GM21381 (cell line): ENCODE results near the gene FAM199X.

Source experiments
- ATAC-seq: cut with Tn5 transposase; IDR thresholded peaks from one replicate; pipeline ENCODE4 v1.9.1; 2021; ENCODE audit warnings: mild to moderate bottlenecking, moderate library complexity; ENCODE audit not compliant: unreplicated experiment

Gene FAM199X

GRCh38 chrX:104165894-104166734 is at the start of gene FAM199X:
TSS of gene FAM199X (plus strand) at chrX:104166453. CDS start at chrX:104166786, 333 bp downstream.
- ATAC-seq: peak; percentile 96

GRCh38 chrX:104117759-104118158 is 48.5 kb upstream of the FAM199X start:
- ATAC-seq: no peak

GRCh38 chrX:104118765-104119164 is 47.5 kb upstream of the FAM199X start:
- no peak for ATAC-seq

DNA sequence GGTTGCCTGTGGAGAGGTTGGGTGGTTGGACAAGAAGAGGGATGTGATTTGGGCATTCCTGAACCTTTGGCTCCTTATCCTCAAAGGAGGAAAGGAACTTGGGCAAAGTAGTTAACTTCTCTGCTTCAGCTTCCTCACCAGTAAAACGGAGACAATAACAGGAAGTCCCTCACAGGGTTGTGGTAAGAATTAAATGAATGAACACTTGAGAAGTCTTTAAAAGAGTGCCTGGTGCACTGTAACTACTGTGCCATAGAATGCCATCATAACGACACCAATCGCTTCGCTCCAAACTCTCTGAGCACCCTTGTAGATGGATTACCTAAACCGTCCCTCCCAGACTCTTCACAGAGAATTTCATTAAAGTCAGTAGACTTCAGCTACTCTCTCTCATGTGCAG is 43.4 kb upstream of the FAM199X start:
- ATAC-seq: peak; percentile 72

GRCh38 chrX:104126856-104127255 is 39.4 kb upstream of the FAM199X start:
- no peak for ATAC-seq

- no peak for ATAC-seq
Measured at GRCh38 chrX:104130808-104131207, 35.4 kb upstream of the FAM199X start.

DNA sequence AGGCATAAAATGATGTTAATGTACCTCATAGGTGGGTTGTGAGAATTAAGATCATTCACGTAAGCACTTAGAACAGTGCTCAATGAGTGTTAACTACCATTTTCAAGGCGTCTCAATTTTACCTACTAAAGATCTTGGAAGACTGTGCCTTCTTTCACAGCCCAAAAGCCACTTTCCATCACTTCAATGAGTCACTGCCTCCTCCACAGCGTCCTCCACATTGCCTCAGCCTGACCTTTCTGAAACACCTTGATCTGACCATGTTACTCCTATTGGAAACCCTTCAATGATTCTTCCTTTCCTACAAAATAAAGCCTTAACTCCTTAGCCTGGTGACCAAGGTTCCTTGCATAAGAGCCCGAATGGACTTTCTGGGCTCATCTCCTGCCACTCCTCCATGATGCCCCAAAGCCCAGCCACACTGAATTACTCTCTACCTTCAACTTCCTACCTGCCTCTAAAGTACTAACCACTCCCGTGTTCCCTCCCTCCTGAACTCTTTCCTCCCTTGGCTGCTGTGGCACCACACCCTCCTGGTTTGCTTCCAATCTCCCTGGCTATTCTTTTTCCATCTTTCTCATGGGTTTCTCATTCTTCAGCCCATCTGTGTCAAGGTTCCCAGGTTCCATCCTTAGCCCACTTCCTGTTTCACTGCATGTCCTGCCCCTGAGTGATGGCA is 31.5 kb upstream of the FAM199X start:
- no peak for ATAC-seq

GRCh38 chrX:104135677-104136076 is 30.6 kb upstream of the FAM199X start:
- no peak for ATAC-seq

- peak; percentile 91 for ATAC-seq
Measured at GRCh38 chrX:104136241-104137019, 29.8 kb upstream of the FAM199X start.

DNA sequence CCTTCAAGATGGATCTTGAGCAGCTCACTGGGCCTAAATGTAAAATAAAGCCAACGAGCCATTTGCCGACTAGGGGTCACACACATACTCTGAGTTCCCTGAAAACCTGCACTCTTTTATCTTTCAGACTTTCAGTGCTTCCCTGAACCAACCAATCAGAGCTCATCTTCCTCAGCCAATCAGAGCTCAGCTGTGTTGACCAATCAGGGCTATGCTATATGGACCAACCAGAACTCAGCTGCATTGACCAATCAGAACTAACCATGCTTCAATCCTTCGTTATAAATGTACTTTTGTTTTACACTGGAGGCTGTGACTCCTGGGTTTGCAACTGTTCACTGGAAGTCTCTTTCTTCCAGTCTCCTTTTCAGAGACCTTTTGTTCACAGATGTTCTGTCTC is 28.8 kb upstream of the FAM199X start:
- no peak for ATAC-seq

- no peak for ATAC-seq
Measured at GRCh38 chrX:104141087-104141760, 25.0 kb upstream of the FAM199X start.

GRCh38 chrX:104151037-104151436 is 15.2 kb upstream of the FAM199X start:
- ATAC-seq: no peak

DNA sequence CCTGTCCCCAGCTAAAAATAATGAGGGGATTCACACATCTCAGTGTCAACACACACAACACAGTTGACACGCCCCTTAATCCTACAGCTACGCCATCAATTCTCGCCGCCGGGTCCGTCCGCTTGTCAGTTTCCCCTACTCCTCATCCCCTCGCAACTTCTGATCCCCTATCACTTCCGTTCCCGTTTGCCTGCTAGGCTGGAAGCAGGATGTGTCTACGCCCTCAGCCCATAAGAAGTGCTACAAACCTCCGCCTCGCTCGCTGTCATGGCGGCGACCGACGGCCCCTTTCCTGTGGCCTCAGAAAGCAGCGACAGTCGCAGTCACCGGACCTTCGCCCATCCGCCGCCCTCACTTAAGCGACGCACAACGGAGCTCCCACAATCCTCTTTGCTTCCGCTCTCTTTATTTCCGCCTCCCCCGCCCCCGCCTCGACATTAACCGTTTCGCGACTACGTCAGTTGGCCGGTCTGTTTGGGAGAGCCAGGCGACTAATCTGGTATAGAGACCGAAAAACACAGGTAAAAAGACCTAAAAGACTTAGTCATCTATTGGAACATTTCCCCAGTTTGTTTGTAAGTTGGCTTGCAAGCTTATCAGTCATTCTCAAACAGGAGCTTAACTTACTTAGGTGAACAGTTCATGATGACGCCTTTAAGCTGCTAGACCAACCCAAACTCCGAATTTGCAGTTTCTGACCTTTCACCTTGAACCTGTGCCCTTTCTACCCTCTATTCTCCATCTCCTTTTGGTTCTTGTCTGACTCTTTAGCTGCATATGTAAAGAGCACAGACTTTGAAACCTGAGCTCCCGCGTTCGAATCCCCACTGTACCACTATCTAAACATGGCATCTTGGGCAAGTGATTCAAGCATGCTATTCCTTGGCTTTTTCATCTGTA is 9.4 kb upstream of the FAM199X start, which contains the start of gene SLC25A53:
TSS of gene SLC25A53 (minus strand) at position 380 of the 900 bp plus-strand sequence. CDS start 51,752 bp downstream, outside the sequence.
- peak; percentile 91 for ATAC-seq

DNA sequence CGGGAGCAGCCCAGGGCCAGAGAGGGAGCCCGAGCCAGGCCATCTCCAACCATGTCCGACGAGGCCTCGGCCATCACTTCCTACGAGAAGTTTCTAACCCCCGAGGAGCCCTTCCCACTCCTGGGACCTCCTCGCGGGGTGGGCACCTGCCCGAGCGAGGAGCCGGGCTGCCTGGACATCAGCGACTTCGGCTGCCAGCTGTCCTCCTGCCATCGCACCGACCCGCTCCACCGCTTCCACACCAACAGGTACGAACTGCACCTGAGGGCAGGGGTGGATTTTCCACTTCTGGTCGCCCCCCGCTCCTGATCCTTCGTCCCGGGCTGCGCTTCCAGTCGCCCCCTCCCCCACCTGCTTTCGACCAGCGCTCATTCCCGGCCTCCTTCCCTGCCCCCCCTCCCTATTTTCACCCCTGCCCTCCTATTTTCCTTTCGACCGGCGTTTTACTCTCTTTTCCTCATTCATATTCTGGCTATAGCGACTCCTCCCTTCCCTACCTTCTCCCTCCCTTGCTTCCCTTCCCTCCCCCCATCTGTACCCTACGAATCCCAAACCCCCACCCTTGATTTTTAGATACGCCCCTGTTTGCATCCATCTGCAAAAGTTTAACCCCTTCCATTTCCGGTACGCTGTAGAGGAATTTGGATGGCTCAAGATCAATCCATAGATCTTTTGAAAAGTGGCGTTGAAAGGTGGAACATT is 633 bp downstream of the FAM199X start:
- ATAC-seq: no peak

DNA sequence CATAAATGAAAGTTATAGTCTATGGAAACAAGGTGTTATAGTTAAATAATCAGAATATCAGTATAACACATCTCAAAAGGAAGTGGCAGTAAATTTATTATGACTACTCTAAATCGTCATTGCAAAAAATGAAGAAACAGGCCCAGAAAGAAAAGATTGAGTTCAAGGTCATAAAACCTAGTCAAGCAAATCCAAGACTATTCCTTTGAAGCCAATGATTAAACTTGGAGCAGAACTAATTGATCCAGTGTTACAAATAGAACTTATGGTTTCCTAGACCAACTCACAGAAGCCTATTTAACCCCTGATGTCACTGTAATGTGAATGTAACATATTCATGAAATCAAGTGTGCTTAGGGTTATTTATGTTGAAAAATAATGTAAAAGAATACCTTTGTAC is 1.9 kb downstream of the FAM199X start:
- ATAC-seq: no peak

DNA sequence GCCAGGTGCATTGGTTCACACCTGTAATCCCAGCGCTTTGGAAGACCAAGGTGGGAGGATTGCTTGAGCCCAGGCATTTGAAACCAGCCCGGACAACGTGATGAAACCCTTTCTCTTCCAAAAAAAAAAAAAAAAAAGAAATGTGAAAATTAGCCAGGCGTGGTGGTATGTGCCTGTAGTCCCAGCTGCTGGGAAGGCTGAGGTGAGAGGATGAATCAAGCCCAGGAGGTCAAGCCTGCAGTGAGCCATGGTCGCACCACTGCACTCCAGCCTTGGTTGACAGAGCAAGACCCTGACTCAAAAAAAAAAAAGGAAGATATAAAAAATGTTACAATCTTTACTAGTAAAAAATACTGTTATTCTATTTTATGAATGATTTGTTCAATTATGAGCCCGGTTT is 5.9 kb downstream of the FAM199X start:
- no peak for ATAC-seq

DNA sequence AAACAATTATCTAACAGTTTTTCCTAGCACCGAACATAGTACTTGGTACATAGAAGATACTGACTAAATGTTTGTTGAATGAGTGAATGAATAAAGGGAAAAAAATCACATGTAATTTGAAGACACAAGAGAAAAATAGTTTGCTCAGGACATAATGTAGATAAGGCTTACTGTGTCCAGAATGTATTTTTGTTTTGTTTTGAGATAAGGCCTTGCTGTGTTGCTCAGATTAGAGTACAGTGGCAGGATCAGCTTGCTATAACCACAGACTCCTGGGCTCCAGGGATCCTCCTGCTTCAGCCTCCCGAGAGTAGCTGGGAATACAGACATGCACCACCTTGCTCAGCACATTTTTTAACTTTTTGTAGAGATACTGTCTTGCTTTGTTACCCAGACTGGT is 6.5 kb downstream of the FAM199X start:
- no peak for ATAC-seq

- ATAC-seq: no peak
Measured at GRCh38 chrX:104173841-104174240, 7.6 kb downstream of the FAM199X start.

- no peak for ATAC-seq
Measured at GRCh38 chrX:104183685-104184084, 17.4 kb downstream of the FAM199X start.
